K562 (cell line): Measurements from ENCODE around the gene TCEA3. TPM values are rescaled to one million over a fixed set of nuclear protein-coding genes. Genes with fewer than 3 reads are reported as not detected.

Experiments
- MGA ChIP-seq: fragments of 450-650 bp; IDR thresholded peaks from 2 replicates; pipeline ENCODE4 v1.6.1; 2016; ENCODE audit warnings: mild to moderate bottlenecking, moderate library complexity
- TEAD2 ChIP-seq: fragments of 450-650 bp; IDR thresholded peaks from 2 replicates; pipeline ENCODE4 v1.6.1; 2016; ENCODE audit warnings: missing genetic modification characterization, control low read depth, missing compliant biosample characterization
- ZFPM2 ChIP-seq: fragments of 250-450 bp; sonication (Bioruptor Pico); IDR thresholded peaks from 2 replicates; pipeline ENCODE4 v1.5.1; 2022; ENCODE audit warnings: mild to moderate bottlenecking
- polyA plus RNA-seq, 8 experiments: library from polyadenylated mRNA; depleted of rRNA in 4 of 8; stranded (reverse) in 5 of 8; unstranded in 3 of 8; fragments of >200 nt; fragmentation: Nextera tagmentation in 2 of 8; fragmentation: Illumina TruSeq in 1 of 8; extraction: Ambion mirVana in 2 of 8; extraction: Trizol in 1 of 8; gene quantifications; 2 replicates each; pipeline versions ENCODE4 v1.2.1 to v1.2.3, GENCODE V29; 2011 to 2014; ENCODE audit warnings: inconsistent platforms in 1 of 8, missing spikeins in 1 of 8
- total RNA-seq, 7 experiments: library from RNA; depleted of rRNA in 6 of 7; stranded (reverse); fragments of >200 nt in 6 of 7; fragmentation: Illumina TruSeq in 2 of 7; extraction: Trizol in 2 of 7; gene quantifications; 2 replicates each; pipeline versions ENCODE4 v1.2.1 to v1.2.3, GENCODE V29; 2011 to 2021; ENCODE audit warnings: low replicate concordance in 1 of 7
- TF ChIP-seq, protein P1 (sequence below): fragments of 250-450 bp; sonication (Bioruptor Pico); IDR thresholded peaks from 2 replicates; pipeline ENCODE4 v1.8.0; 2021; ENCODE audit warnings: moderate library complexity, mild to moderate bottlenecking, inconsistent platforms

The TCEA3 gene
- total and polyA plus RNA-seq, 9 of the 15 experiments (the other 6 are each of a cell fraction or from before 2014, with no cell fraction given), result 0.03 to 0.55 (median 0.36) TPM

- peak; percentile 53; the same call in 1 of the 2 replicates for TF ChIP-seq MGA
- TF ChIP-seq ZFPM2, result no peak
- TF ChIP-seq, protein P1, sequence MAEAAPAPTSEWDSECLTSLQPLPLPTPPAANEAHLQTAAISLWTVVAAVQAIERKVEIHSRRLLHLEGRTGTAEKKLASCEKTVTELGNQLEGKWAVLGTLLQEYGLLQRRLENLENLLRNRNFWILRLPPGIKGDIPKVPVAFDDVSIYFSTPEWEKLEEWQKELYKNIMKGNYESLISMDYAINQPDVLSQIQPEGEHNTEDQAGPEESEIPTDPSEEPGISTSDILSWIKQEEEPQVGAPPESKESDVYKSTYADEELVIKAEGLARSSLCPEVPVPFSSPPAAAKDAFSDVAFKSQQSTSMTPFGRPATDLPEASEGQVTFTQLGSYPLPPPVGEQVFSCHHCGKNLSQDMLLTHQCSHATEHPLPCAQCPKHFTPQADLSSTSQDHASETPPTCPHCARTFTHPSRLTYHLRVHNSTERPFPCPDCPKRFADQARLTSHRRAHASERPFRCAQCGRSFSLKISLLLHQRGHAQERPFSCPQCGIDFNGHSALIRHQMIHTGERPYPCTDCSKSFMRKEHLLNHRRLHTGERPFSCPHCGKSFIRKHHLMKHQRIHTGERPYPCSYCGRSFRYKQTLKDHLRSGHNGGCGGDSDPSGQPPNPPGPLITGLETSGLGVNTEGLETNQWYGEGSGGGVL (CRISPR knock-in tag), result no peak
- TF ChIP-seq TEAD2 (tag), result no peak
These were observed 40.8 kb downstream of the TCEA3 start (continued) for GRCh38 chr1:23383577-23384311.
